ENCODE data around the gene SPACA4. TPM values are rescaled to one million over a fixed set of nuclear protein-coding genes. Genes with fewer than 3 reads are reported as not detected.
A peak's percentile ranks its signal among the peaks of the same experiment; 100 is the strongest.
"Not testable (repeated sequence)": the region's sequence is repeated elsewhere in the genome, so short reads cannot be mapped to it uniquely, and the experiment has no call there.

Gene SPACA4
- total RNA-seq, 1 donor = not detected

DNA sequence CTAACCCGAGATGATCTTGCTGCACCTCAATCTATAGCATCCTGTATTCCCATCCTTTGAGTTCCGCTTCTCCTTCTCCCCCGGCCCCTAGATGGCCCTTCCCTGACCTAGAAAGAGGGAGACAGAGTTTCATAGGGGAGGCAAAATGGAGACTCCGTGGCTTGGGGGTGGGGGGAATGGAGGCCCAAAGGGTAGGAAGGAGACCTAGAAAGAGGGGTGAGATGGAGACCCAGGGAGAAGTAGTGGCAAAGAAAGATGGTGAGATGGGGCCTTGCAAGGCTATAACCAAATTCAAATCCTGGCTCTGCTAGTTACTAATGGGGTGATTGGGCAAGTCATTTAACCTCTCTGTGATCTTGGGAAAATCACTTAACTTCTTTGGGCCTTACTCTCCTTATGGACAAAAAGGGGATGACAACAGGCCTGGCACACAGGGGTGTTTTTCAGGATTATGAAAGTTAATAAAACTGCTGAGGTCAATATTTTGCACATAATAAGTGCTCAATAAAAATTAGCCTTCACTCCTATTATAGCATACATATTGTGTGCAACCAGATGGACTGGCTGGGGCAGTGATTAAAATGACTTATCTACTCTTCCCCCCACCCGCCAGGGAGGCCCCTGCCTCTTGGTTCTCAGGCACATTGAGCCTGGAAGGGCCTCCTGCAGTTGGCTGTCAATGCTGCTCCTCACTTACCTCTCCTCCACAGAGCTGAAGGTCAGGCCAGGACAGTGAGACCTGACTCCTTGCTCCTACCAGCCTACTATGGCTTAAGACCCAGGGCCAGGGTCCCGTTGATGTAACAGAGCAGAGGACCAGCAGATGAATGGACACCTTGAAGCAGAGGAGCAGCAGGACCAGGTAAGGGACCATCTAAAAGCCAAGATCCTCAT, 13.4 kb downstream of the SPACA4 start:
- no peaks in the 10 kb centered on the region for H3K27me3 ChIP-seq (ENCODE audit: insufficient read depth, low read length)
- H3K4me1 ChIP-seq (ENCODE audit: insufficient read depth, low read length) = peaks cover 71% of the 10 kb centered on the region
- H3K9me3 ChIP-seq (ENCODE audit: low read depth, low read length) = no peaks in the 10 kb centered on the region
- H3K4me3 ChIP-seq (ENCODE audit: low read length) = peak overlapping the region; percentile 99

- Histone ChIP-seq H3K9me3 (ENCODE audit: low read depth, low read length) (no peaks in the 10 kb centered on the region), H3K4me1 (ENCODE audit: insufficient read depth, low read length) (peaks cover 49% of the 10 kb centered on the region), H3K27me3 (ENCODE audit: insufficient read depth, low read length) (no peaks in the 10 kb centered on the region), H3K4me3 (ENCODE audit: low read length) (peak overlapping the region; percentile 12)
Measured at GRCh38 chr19:48623556-48624066, 17.1 kb downstream of the SPACA4 start.

DNA sequence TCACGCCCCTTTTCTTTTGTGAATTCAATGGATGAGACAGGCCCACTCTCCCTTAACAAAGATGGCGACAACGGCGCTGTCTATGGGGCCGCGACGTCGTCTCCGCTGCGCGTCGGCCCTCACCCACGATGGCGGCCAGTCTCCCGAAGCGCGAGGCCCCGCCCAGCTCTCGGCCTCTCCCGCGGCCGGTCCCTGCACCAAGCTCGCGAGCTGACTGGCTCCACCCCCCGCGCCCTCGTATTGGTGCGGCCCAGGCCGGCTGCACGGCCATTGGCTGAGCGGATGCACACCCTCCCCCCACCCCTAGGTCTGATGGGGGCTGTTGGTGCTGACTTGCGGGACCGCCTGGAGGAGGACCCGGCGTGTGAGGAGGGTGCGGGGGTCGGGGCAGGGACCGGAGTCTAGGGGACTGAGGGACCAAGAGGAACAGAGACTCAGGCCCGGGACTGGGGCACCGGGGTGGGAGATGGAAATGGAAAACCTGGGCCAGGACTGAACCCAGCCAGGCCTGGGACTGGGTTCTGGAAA, 17.6 kb downstream of the SPACA4 start:
- H3K4me1 ChIP-seq (ENCODE audit: insufficient read depth, low read length) = peaks cover 49% of the 10 kb centered on the region
- no peaks in the 10 kb centered on the region for H3K27me3 ChIP-seq (ENCODE audit: insufficient read depth, low read length)
- peak overlapping the region; percentile 22 for H3K4me3 ChIP-seq (ENCODE audit: low read length)
- H3K9me3 ChIP-seq (ENCODE audit: low read depth, low read length) = no peaks in the 10 kb centered on the region

- H3K4me3 ChIP-seq (ENCODE audit: low read length) = no peak overlapping the region
- H3K9me3 ChIP-seq (ENCODE audit: low read depth, low read length) = no peaks in the 10 kb centered on the region
- no peaks in the 10 kb centered on the region for H3K27me3 ChIP-seq (ENCODE audit: insufficient read depth, low read length)
- H3K4me1 ChIP-seq (ENCODE audit: insufficient read depth, low read length) = peaks cover 45% of the 10 kb centered on the region
Measured at GRCh38 chr19:48624791-48625723, 18.5 kb downstream of the SPACA4 start.

DNA sequence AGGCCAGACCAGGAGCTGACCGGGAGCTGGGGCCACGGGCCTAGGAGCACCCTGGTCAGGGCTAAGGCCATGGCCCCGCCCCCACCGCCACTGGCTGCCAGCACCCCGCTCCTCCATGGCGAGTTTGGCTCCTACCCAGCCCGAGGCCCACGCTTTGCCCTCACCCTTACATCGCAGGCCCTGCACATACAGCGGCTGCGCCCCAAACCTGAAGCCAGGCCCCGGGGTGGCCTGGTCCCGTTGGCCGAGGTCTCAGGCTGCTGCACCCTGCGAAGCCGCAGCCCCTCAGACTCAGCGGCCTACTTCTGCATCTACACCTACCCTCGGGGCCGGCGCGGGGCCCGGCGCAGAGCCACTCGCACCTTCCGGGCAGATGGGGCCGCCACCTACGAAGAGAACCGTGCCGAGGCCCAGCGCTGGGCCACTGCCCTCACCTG, 19.4 kb downstream of the SPACA4 start:
- no peak overlapping the region for H3K4me3 ChIP-seq (ENCODE audit: low read length)
- H3K27me3 ChIP-seq (ENCODE audit: insufficient read depth, low read length) = no peaks in the 10 kb centered on the region
- H3K4me1 ChIP-seq (ENCODE audit: insufficient read depth, low read length) = peaks cover 47% of the 10 kb centered on the region
- no peaks in the 10 kb centered on the region for H3K9me3 ChIP-seq (ENCODE audit: low read depth, low read length)

DNA sequence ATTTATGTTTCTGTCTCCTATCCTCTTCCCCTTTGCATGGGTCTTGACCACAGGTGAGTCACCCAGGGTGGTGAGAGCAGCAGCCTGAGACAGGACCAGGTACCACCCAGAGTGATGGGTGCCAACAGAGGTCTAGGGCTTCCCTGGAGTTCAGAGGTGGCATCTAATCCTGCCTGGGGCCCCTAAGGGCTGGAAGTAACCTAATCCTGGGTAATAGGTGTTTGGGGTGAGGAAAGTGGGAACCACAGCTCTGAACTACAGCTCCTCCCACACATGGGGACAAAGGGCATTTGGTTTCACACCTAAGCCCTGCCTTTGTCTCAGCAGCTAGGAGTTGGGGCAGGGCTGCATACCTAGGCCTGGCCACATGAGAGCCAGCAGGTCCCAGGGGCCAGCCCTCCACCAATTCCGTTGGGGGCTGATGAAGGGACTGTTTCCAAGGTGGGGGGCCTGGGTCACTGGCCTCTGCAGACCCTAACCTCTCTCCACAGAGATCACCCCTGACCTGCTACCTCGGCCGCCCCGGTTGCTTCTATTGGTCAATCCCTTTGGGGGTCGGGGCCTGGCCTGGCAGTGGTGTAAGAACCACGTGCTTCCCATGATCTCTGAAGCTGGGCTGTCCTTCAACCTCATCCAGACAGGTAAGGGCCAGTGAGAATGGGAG, 20.8 kb downstream of the SPACA4 start:
- H3K27me3 ChIP-seq (ENCODE audit: insufficient read depth, low read length) = no peaks in the 10 kb centered on the region
- no peaks in the 10 kb centered on the region for H3K9me3 ChIP-seq (ENCODE audit: low read depth, low read length)
- peaks cover 45% of the 10 kb centered on the region for H3K4me1 ChIP-seq (ENCODE audit: insufficient read depth, low read length)
- H3K4me3 ChIP-seq (ENCODE audit: low read length) = no peak overlapping the region

- Histone ChIP-seq H3K9me3 (ENCODE audit: low read depth, low read length) (no peaks in the 10 kb centered on the region), H3K4me3 (ENCODE audit: low read length) (no peak overlapping the region), H3K4me1 (ENCODE audit: insufficient read depth, low read length) (peaks cover 45% of the 10 kb centered on the region)
Measured at GRCh38 chr19:48627865-48628314, 21.3 kb downstream of the SPACA4 start.

GRCh38 chr19:48628486-48629296, 22.1 kb downstream of the SPACA4 start:
- Histone ChIP-seq H3K27me3 (ENCODE audit: insufficient read depth, low read length) (no peaks in the 10 kb centered on the region), H3K9me3 (ENCODE audit: low read depth, low read length) (no peaks in the 10 kb centered on the region), H3K4me1 (ENCODE audit: insufficient read depth, low read length) (peaks cover 45% of the 10 kb centered on the region), H3K4me3 (ENCODE audit: low read length) (no peak overlapping the region)

More at GRCh38 chr19:48627865-48628314, 21.3 kb downstream of the SPACA4 start:
- no peaks in the 10 kb centered on the region for H3K27me3 ChIP-seq (ENCODE audit: insufficient read depth, low read length)

DNA sequence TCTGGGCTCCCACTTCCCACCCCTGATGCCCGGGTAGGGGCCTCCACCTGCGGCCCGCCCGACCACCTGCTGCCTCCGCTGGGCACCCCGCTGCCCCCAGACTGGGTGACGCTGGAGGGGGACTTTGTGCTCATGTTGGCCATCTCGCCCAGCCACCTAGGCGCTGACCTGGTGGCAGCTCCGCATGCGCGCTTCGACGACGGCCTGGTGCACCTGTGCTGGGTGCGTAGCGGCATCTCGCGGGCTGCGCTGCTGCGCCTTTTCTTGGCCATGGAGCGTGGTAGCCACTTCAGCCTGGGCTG, 22.7 kb downstream of the SPACA4 start:
- H3K9me3 ChIP-seq (ENCODE audit: low read depth, low read length) = no peaks in the 10 kb centered on the region
- no peaks in the 10 kb centered on the region for H3K27me3 ChIP-seq (ENCODE audit: insufficient read depth, low read length)
- peaks cover 46% of the 10 kb centered on the region for H3K4me1 ChIP-seq (ENCODE audit: insufficient read depth, low read length)
- no peak overlapping the region for H3K4me3 ChIP-seq (ENCODE audit: low read length)

- Histone ChIP-seq H3K9me3 (ENCODE audit: low read depth, low read length) (no peaks in the 10 kb centered on the region), H3K4me3 (ENCODE audit: low read length) (no peak overlapping the region), H3K4me1 (ENCODE audit: insufficient read depth, low read length) (peaks cover 47% of the 10 kb centered on the region), H3K27me3 (ENCODE audit: insufficient read depth, low read length) (no peaks in the 10 kb centered on the region)
Measured at GRCh38 chr19:48629599-48630295, 23.2 kb downstream of the SPACA4 start.

DNA sequence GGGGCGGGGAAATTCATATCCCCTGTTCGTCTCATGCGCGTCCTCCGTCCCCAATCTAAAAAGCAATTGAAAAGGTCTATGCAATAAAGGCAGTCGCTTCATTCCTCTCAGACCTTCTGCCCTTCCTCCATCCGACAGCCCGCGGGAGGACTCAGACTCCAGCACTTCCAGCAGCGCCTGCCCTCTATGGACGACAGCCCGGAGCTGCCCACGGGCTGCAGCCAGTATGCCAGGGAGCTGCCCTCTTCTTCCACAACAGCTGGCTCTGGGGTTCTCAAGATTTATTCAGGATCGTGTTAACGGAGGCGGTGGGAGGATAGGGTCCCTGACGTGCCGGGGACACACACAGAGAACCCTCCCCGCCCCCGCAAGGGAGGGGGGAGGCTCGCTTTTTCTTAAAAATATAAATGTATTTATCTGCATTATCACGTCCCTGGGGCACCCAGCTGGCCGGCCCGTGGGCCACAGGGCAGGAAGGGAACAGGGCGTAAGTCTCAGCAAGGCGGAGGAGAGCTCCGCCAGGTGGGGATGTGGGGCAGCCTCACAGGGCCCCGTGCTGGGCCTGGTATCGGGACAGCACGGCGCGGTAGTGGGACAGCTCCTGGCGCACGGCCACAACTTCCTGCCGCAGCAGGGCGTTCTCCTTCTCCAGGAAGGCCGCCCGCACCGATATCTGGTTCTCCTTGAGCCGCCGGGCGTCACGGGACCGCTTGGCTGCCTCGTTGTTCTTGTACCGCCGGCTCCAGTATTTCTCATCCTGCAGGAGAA, 23.9 kb downstream of the SPACA4 start:
- no peak overlapping the region for H3K4me3 ChIP-seq (ENCODE audit: low read length)
- H3K9me3 ChIP-seq (ENCODE audit: low read depth, low read length) = no peaks in the 10 kb centered on the region
- H3K4me1 ChIP-seq (ENCODE audit: insufficient read depth, low read length) = peaks cover 53% of the 10 kb centered on the region
- H3K27me3 ChIP-seq (ENCODE audit: insufficient read depth, low read length) = no peaks in the 10 kb centered on the region

GRCh38 chr19:48631225-48631624, 24.7 kb downstream of the SPACA4 start:
- H3K4me3 ChIP-seq (ENCODE audit: low read length) = no peak overlapping the region
- no peaks in the 10 kb centered on the region for H3K9me3 ChIP-seq (ENCODE audit: low read depth, low read length)
- peaks cover 53% of the 10 kb centered on the region for H3K4me1 ChIP-seq (ENCODE audit: insufficient read depth, low read length)
- no peaks in the 10 kb centered on the region for H3K27me3 ChIP-seq (ENCODE audit: insufficient read depth, low read length)

GRCh38 chr19:48632286-48632685, 25.7 kb downstream of the SPACA4 start:
- peaks cover 58% of the 10 kb centered on the region for H3K4me1 ChIP-seq (ENCODE audit: insufficient read depth, low read length)

More at GRCh38 chr19:48632286-48632685, 25.7 kb downstream of the SPACA4 start:
- H3K9me3 ChIP-seq (ENCODE audit: low read depth, low read length); H3K27me3 ChIP-seq (ENCODE audit: insufficient read depth, low read length); H3K4me3 ChIP-seq (ENCODE audit: low read length): not testable (repeated sequence)

All from mononuclear cell (primary cell).